GM18517 (cell line): Measurements from ENCODE around the gene DZIP3.
"Not testable (repeated sequence)": the region's sequence is repeated elsewhere in the genome, so short reads cannot be mapped to it uniquely, and the experiment has no call there.

Experiments used
- ATAC-seq: cut with Tn5 transposase; IDR thresholded peaks from one replicate; pipeline ENCODE4 v1.9.1; 2021; ENCODE audit warnings: mild to moderate bottlenecking, moderate library complexity; ENCODE audit not compliant: unreplicated experiment

The DZIP3 gene

DNA sequence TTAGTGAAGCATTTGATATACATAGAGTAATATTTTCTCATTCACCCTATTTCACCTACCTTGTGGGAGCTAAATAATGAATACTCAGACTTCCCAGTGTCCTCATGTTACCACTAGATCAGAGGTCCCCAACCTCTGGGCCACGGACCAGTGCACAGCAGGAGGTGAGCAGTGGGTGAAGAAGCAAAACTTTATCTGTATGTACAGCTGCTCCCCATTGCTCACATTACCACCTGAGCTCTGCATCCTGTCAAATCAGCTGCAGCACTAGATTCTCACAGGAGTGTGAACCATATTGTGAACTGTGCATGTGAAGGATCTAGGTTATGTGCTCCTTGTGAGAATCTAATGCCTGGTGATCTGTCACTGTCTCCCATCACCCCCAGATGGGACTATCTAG is 88.3 kb downstream of the DZIP3 start:
- no peak for ATAC-seq

DNA sequence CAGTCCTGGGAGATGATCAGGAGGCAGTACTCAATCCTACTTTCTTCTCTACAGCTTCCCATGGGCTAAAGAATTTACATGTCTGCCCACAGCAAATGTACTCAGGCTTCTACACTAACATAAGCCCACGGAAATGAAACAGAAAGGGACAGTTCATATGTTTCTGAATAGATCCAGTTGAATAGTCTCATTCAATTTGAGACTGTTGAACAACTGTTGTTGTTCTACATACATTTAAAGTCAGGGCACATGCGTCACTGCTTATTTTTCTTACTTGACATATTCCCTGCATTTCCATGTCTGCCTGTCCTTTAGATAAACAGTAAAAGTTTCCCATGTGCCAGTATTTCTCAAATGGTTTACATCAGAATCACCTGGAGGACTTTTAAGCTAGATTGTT is 102.8 kb downstream of the DZIP3 start:
- ATAC-seq, result not testable (repeated sequence)

DNA sequence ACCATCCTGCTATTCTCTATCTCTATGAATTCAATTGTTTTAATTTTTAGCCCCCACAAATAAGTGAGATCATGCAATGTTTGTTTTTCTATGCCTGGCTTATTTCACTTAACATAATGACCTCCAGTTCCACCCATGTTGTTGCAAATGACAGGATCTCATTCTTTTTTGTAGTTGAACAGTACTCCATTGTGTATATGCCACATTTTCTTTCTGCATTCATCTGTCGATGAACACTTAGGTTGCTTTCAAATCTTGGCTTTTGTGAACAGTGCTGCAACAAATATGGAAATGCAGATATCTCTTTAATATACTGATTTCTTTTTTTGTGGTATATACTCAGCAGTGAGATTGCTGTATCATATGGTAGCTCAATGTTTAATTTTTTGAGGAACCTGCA is 108.9 kb downstream of the DZIP3 start:
- no peak for ATAC-seq

DNA sequence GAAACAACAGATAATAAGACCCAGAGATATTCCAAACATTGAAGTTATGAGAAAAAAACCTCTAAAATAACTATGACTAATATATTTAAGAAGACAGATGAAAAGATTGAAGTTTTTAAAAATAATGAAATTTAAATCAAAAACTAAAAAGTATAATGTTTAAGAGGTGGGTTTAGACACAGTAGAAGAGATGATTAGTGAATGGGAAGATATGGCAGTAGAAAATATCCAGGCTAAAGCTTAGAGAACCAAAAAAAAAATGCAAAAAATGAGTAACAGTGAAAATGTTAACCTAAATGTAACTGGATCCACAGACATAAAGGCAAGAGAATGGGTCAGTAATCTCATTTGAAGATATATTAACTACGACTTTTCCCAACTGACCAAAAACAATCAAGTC is 115.5 kb downstream of the DZIP3 start:
- no peak for ATAC-seq

DNA sequence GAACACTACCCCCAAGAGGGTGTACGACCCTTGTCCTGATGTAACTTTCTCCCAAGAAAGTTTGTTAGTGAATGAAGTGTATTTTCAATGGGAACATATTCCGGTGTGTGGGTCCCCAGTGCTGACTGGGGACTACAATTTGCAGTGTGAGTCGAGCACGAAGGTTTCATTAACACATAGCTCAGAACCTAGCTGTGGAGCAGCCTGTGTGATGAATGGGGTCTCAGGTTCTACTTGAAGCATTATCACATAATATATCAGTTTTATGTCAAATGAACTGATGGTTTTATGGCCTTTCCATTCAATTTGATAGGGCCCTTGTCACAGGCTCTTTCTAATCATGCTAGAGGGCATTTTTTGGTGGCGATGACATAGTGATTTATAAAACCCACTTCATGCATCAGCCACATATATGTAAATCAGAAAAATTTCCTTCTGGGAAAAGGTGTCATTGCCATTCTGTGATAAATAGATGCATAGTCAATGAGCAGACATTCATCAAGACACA is 123.5 kb downstream of the DZIP3 start:
- no peak for ATAC-seq

DNA sequence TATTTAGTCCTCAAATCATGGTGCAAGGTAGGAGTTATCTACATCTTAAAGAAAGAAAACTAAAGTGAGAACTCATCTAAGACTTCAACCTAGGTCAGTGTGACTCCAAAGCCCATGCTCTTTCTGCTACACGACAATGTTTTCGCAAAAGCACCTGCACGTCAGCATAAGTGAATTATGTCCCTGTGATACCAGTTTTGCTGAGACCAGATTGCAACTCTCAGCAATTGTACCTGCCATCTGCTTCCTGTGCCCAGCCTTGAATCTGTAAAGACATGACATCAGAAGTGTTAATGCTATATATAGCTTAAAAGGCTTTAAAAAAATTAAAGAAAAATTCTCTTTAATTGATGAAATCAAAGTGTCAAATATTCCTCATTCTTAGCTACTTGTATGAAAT is 124.3 kb downstream of the DZIP3 start:
- no peak for ATAC-seq

DNA sequence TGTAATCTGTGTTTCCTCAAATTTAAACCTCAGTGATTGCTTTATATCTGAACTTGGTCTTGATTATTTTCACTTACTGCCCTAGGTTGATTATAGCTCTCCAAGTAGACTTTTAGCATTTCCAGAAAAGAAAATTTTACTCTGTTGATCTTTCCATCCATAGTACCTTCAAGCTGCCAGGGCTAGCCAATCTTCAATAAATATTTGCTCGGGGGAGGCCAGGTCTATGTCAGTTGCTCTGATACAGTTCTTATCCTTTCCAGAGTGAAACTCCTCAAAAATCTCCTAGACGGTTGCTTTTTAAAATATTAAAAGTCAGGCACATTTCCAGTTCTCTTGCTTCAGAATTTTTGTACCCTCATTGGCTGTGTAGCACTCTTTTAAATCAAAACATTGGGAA is 128.9 kb downstream of the DZIP3 start:
- no peak for ATAC-seq

DNA sequence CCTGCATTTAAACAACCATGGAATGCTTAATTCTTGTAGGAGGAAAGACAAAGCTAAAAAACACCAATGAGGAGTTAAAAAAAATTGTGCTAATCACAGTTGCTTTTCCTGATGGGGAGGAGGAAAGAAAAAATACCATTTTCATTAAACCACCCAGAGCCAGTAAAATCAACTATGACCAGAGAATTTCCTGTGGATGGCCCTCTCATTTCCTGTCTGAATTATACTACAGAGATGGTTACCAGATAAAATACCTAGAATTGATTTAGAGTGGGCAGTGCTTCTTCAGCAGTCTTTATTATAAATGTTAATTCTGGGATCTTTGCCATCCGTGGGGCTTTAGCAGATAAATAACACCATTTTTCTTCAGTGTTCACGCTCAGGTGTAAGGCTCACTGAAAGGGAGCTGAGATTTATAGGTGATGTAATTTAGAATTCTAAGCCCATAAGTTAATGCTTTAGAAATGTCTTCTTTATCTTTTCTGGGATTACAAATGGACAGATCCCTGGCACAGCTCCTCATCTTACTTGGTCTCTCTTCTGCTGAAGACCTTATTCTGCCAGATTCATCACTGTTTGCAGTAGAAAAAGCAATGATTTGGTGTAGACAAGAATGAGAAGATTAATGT is 129.8 kb downstream of the DZIP3 start:
- no peak for ATAC-seq

DNA sequence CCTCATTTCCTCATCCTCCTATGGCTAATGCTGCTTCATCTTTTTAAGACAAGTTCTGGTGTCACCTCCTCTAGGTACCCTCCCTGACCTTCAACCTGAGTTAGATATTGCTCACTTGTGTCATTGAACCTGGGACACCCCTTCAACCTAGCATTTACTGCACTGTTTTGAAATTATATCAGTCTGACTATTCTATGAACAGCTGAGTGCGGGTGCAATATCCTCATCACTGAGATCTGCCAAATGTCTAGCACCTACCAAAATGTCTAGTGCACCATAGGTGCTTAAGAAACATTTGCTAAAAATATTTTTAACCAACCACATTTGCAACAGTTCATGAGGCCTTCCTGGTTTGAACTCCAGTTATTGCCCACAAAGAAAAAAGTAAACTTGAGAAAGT is 133.2 kb downstream of the DZIP3 start:
- ATAC-seq, result no peak

DNA sequence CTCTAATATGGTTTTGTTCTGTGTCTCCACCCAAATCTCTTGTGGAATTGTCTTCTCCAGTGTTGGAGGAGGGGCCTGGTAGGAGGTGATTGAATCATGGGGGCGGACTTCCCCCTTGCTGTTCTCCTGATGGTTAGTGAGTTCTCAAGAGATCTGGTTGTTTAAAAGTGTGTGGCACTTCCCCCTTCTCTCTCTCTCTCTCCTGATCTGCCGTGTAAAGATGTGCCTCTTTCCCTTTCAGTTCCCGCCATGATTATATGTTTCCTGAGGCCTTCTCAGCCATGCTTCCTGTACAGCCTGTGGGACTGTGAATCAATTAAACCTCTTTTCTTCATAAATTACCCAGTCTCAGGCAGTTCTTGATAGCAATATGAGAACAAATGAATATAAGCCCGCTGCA is 134.6 kb downstream of the DZIP3 start:
- ATAC-seq, result no peak

DNA sequence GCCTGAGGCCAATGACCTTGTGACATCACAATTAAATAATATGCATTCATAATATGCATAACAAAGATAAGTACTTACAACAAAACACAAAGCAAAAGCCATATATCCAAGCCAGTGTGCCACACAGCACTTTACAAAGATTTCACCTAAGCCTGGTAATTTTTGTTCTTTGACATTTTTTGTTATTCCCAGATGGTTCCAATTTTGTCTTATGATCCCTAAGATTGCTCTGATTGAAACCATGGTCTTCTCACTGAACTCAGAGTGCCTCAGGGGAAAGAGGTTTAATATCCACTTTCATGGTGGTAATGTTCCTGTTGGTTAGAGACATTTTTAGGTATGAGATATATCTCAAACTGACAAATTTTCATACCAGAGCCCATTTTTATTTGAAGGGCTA is 138.6 kb downstream of the DZIP3 start:
- no peak for ATAC-seq

DNA sequence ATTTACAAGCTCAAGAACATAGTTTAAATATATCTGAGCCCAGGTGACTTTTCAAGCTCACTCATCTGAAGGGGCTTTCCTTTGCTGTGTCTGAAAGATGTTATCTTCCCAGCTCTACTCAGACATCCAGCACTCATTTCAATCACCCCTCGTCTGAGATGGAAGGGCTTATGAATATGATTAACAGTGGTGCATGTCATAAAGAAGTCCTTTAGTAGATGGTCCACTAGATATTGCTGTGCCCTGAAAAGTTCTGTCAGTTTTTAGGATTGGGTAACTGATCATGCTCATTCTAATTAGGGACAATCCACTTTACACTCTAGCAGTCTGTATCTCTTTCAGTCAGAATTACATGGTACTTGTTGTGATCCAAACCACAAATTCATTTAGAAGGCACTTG is 139.4 kb downstream of the DZIP3 start:
- ATAC-seq, result no peak

DNA sequence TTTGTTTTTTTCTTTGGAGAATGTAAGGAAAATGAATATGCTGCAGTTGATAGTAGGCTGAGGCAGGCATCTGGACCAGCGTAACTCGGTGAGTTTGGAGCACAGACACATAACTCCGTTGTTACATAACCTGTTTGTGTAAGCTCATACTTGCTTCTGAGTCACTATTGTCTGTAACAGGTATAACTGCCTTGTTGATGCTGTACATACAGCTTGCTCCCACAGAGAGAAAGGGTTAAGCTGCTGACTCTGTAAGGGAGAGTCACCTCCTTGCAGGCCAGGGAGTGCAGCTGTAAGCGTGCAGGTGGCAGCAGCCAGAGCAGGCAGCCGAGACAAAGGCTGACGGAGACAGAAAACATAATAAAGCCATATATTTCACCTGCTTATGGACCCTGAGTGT is 147.3 kb downstream of the DZIP3 start:
- no peak for ATAC-seq

DNA sequence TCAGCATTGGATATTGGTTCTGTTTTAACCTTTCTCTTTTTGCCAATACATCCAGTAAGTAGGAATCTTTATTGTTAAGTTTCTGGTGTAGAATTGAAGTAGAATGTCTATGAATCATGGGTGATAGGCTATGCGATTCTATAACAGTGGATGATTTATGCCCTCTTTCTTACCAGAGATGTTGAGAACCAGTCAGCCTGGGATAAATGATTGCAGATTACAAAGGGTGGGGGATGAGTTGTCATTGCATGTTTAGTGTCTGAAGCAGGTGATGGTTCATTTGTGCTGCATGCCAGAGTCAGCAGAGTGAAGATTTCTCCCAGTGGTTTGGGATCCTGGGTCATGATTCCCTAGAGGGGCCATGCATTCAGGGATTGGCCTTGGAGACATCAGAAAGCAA is 153.4 kb downstream of the DZIP3 start:
- no peak for ATAC-seq
